Activated CD8-positive, alpha-beta T cell treated with anti-CD3 and anti-CD28 coated beads for 36 hours (primary cell): ENCODE results near the gene SNX32. TPM values are rescaled to one million over a fixed set of nuclear protein-coding genes. Genes with fewer than 3 reads are reported as not detected.

Source experiments
- ATAC-seq: fragments of 200-7000 bp; cut with Tn5 transposase; one replicate; pipeline ENCODE4 v1.10.0; 2021; ENCODE audit warnings: mild to moderate bottlenecking, moderate library complexity
- CTCF ChIA-PET: fragments of 350-600 bp; sonication (Branson Sonifier 250); formaldehyde crosslinking; loops from one replicate; lab custom pipeline; 2021; ENCODE audit warnings: antibody characterized with exemption; lab: Charles Lee
- POLR2A ChIA-PET: fragments of 350-600 bp; sonication (Branson Sonifier 250); formaldehyde crosslinking; loops from one replicate; lab custom pipeline; 2021; ENCODE audit warnings: antibody characterized with exemption; lab: Charles Lee
- DNase-seq: peaks from one replicate; pipeline ENCODE4 v3.0.0-alpha.2; 2020
- H3K27ac Mint-ChIP-seq: one replicate; pipeline ENCODE4 v1.8.0; 2021; ENCODE audit warnings: mild to moderate bottlenecking, mixed read lengths
- H3K27me3 Mint-ChIP-seq: one replicate; pipeline ENCODE4 v1.8.0; 2021; ENCODE audit warnings: mixed read lengths
- H3K36me3 Mint-ChIP-seq: one replicate; pipeline ENCODE4 v1.8.0; 2021; ENCODE audit warnings: low read depth, mixed read lengths
- H3K4me1 Mint-ChIP-seq: one replicate; pipeline ENCODE4 v1.8.0; 2021; ENCODE audit warnings: low read depth, mixed read lengths
- H3K4me3 Mint-ChIP-seq: one replicate; pipeline ENCODE4 v1.8.0; 2021; ENCODE audit warnings: mild to moderate bottlenecking, moderate library complexity, mixed read lengths
- H3K9me3 Mint-ChIP-seq: one replicate; pipeline ENCODE4 v1.8.0; 2021; ENCODE audit warnings: mixed read lengths
- intact Hi-C: fragments of 100-400 bp; cut with micrococcal nuclease; formaldehyde crosslinking; loops from one replicate; pipeline ENCODE4 v1.10.0; 2022
- total RNA-seq, 2 experiments: library from RNA; stranded (reverse); gene quantifications; one replicate each; pipeline ENCODE4 v1.2.3, GENCODE V29; 2021
- TF ChIP-seq, protein P1 (sequence below): fragments of 200-600 bp; IDR thresholded peaks from one replicate; pipeline ENCODE4 v1.8.0; 2022; ENCODE audit warnings: antibody characterized with exemption, mild to moderate bottlenecking

SNX32 gene
- total RNA-seq, 2 experiments from 2014 or later = 1.6 to 2.1 TPM

DNA sequence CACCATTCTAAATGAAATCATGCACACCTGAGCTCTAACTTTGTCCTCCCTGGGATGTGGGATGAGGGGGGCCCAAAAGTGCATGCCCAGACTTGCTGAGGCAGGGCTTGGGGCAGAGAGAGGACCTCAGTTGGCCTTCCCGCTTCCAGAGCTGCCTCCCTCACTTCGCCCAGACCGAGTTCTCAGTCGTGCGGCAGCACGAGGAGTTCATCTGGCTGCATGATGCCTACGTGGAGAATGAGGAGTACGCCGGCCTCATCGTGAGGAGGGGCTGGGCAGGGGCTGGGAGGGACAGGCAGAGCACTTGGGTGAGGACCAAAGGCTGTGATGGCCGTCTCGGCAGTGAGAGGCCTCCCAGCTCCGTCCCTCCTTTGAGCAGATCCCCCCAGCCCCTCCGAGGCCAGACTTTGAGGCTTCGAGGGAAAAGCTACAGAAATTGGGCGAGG lies 16.0 kb downstream of the SNX32 start:
- H3K4me3 Mint-ChIP-seq = no peak overlapping the region
- ChIA-PET POLR2A (interaction anchor here (0.6 to 29.8 kb wide), 8 partner anchors 10 to 158 kb away, joined by 3 to 560 read pairs (median 4); partner anchors contain the start of genes CCDC85B, CTSW, FIBP and FOSL1), CTCF (interaction anchor here (0.6 to 5.1 kb wide), 6 partner anchors 12 to 73 kb away, joined by 3 to 47 read pairs (median 8); partner anchors contain the start of genes CCDC85B, FIBP and SNX32)
- intact Hi-C loops = no loop called here
- peaks cover 13% of the 10 kb centered on the region for H3K4me1 Mint-ChIP-seq
- peaks cover 38% of the 10 kb centered on the region for H3K36me3 Mint-ChIP-seq
- no peak for ATAC-seq
- DNase-seq = no peak
- no peaks in the 10 kb centered on the region for H3K27me3 Mint-ChIP-seq
- TF ChIP-seq, protein P1, sequence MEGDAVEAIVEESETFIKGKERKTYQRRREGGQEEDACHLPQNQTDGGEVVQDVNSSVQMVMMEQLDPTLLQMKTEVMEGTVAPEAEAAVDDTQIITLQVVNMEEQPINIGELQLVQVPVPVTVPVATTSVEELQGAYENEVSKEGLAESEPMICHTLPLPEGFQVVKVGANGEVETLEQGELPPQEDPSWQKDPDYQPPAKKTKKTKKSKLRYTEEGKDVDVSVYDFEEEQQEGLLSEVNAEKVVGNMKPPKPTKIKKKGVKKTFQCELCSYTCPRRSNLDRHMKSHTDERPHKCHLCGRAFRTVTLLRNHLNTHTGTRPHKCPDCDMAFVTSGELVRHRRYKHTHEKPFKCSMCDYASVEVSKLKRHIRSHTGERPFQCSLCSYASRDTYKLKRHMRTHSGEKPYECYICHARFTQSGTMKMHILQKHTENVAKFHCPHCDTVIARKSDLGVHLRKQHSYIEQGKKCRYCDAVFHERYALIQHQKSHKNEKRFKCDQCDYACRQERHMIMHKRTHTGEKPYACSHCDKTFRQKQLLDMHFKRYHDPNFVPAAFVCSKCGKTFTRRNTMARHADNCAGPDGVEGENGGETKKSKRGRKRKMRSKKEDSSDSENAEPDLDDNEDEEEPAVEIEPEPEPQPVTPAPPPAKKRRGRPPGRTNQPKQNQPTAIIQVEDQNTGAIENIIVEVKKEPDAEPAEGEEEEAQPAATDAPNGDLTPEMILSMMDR = no peak
- H3K27ac Mint-ChIP-seq = no peak overlapping the region
- peaks cover 3% of the 10 kb centered on the region for H3K9me3 Mint-ChIP-seq

DNA sequence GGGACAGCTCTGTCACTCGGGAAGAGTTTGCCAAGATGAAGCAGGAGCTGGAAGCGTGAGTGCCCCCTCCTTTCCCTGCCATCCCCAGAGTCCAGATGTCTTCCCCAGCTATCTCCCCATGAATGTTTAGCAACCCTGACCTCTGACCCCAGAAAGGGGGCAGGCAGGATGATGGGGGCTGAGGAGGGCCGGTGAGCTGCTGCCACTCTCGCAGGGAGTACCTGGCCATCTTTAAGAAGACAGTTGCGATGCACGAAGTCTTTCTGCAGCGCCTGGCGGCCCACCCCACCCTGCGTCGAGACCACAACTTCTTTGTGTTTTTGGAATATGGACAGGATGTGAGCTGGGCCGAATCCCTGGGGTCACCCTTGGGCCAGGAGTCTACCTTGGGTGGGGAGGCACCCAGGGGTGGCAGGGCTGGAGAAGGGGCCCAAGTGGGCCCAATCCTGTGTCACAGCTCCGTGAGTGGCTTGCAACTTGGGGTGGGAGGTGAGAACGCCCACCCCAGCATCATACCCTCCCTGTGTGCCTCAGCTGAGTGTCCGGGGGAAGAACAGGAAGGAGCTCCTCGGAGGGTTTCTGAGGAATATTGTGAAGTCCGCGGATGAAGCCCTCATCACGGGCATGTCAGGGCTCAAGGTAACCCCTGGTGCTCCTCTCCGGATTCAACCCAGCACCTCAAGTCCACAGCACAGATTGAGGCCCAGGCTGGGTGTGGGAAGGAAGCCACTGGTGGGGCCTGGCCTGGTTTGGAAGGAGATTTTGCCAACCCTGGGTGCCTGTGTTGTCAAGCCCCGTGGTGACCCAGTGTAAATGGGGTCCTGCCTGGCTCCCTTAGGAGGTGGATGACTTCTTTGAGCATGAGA lies 16.7 kb downstream of the SNX32 start:
- CTCF ChIA-PET = interaction anchor here (0.6 to 5.1 kb wide), 11 partner anchors 7 to 81 kb away, joined by 3 to 47 read pairs (median 4); partner anchors contain the start of genes CCDC85B, FIBP and SNX32
- Mint-ChIP-seq H3K36me3 (peaks cover 44% of the 10 kb centered on the region), H3K4me1 (peaks cover 18% of the 10 kb centered on the region), H3K9me3 (peaks cover 3% of the 10 kb centered on the region), H3K27ac (no peak overlapping the region), H3K27me3 (no peaks in the 10 kb centered on the region), H3K4me3 (no peak overlapping the region)
- DNase-seq (no peak), ATAC-seq (no peak)
- POLR2A ChIA-PET = interaction anchor here (0.6 to 29.8 kb wide), 12 partner anchors 9 to 159 kb away, joined by 3 to 560 read pairs (median 5); partner anchors contain the start of genes AP5B1, CCDC85B, CTSW and EFEMP2
- intact Hi-C loops = no loop called here
- TF ChIP-seq, protein P1 = no peak

DNA sequence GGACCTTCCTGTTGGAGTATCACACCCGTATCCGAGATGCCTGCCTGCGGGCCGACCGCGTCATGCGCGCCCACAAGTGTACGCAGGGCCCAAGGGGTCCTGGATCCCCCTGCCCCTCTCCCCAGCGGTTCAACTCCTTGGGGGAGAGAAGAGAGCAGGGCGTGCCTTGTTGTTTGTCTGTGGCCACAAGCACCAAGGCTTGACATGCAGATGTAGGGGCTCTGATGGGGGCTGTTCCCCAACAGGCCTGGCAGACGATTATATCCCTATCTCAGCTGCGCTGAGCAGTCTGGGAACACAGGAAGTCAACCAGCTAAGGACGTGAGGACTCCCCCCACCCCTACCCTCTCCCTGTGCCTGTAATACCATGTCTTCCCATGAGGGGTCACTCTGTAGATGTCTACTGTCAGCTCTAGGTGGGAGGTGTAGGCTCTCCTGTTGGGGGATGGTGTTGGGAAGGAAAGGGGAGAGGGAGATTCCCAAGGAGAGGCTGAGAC lies 17.4 kb downstream of the SNX32 start:
- TF ChIP-seq, protein P1 = peak; percentile 72
- no peak overlapping the region for H3K4me3 Mint-ChIP-seq
- H3K36me3 Mint-ChIP-seq = peaks cover 51% of the 10 kb centered on the region
- intact Hi-C loops = no loop called here
- CTCF ChIA-PET = interaction anchor here (0.7 to 5.1 kb wide), 12 partner anchors 8 to 87 kb away, joined by 3 to 47 read pairs (median 4); partner anchors contain the start of genes AP5B1, CCDC85B, FIBP and SNX32
- POLR2A ChIA-PET = interaction anchor here (0.8 to 29.8 kb wide), 10 partner anchors 8 to 146 kb away, joined by 3 to 560 read pairs (median 7); partner anchors contain the start of genes AP5B1, CCDC85B, CTSW and EFEMP2
- H3K9me3 Mint-ChIP-seq = peaks cover 3% of the 10 kb centered on the region
- ATAC-seq (peak; percentile 57), DNase-seq (peak; percentile 44)
- H3K27me3 Mint-ChIP-seq = no peaks in the 10 kb centered on the region
- peaks cover 24% of the 10 kb centered on the region for H3K4me1 Mint-ChIP-seq
- H3K27ac Mint-ChIP-seq = no peak overlapping the region

DNA sequence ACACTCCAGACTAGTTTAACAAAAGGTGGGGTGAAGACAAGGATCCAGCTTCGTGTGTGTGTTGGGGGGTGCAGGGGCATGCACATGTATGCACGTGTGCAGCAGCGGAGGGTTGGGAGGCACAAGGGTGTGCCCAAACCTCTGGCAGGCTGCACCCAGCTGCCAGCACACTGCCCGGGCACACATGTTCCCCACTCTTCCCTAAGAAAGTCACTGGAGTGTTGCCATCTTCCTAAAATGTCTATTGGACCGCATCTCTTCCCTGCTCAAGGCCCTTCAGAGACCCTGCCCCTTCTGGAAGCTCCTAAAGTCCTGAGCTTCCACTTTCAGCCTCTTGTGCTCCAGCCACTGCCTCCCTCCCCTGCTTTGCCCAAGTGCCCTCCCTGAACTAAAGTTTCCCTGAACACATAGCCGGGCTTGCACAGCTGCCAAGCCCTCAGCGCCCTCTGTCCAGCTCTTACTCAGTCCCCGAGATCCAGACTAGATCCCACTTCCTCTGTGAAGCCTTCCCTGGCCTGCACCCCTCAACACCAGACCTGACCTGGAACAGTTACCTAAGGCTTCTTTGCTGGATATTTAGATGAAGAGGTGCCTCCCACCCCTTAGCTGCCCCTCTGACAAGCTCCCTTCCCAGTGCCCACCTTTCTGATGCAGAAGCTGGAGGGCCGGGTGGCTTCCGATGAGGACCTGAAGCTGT lies 18.2 kb downstream of the SNX32 start:
- DNase-seq (no peak), ATAC-seq (no peak)
- Mint-ChIP-seq H3K9me3 (peaks cover 3% of the 10 kb centered on the region), H3K36me3 (peaks cover 59% of the 10 kb centered on the region), H3K27me3 (no peaks in the 10 kb centered on the region), H3K27ac (peak overlapping the region; percentile 57), H3K4me3 (no peak overlapping the region), H3K4me1 (peaks cover 32% of the 10 kb centered on the region)
- TF ChIP-seq, protein P1 = no peak
- CTCF ChIA-PET = interaction anchor here (0.7 to 5.1 kb wide), 14 partner anchors 12 to 193 kb away, joined by 3 to 47 read pairs (median 4); partner anchors contain the start of genes AP5B1, CCDC85B, FIBP and SNX32
- intact Hi-C loops = no loop called here
- POLR2A ChIA-PET = interaction anchor here (0.7 to 29.8 kb wide), 11 partner anchors 8 to 460 kb away, joined by 3 to 560 read pairs (median 5); partner anchors contain the start of genes AP5B1, CCDC85B, CTSW and EFEMP2
